Trophoblast cell (in vitro differentiated cells and primary cell): ENCODE results near the gene CASZ1.

Experiments used
- DNase-seq, 2 donors: peaks; one replicate each; pipeline ENCODE4 v3.0.0-alpha.2; 2016
- H2AFZ ChIP-seq: 2 replicates; pipeline ENCODE4 v1.6.1; 2013; ENCODE audit warnings: low read length, moderate library complexity, mild to moderate bottlenecking; ENCODE audit not compliant: insufficient read depth, poor library complexity
- H2AK5ac ChIP-seq: 2 replicates; pipeline ENCODE4 v1.6.1; 2013; ENCODE audit warnings: mild to moderate bottlenecking, low read length
- H2BK120ac ChIP-seq: 2 replicates; pipeline ENCODE4 v1.6.1; 2013; ENCODE audit warnings: low read length, mild to moderate bottlenecking, moderate library complexity; ENCODE audit not compliant: insufficient read depth, poor library complexity
- H2BK12ac ChIP-seq: 2 replicates; pipeline ENCODE4 v1.6.1; 2013; ENCODE audit warnings: mild to moderate bottlenecking, low read length, moderate library complexity
- H2BK5ac ChIP-seq: 2 replicates; pipeline ENCODE4 v1.6.1; 2013; ENCODE audit warnings: low read length, low read depth, moderate library complexity, mild to moderate bottlenecking; ENCODE audit not compliant: poor library complexity
- H3K14ac ChIP-seq: 2 replicates; pipeline ENCODE4 v1.6.1; 2013; ENCODE audit warnings: mild to moderate bottlenecking, low read length
- H3K18ac ChIP-seq: 2 replicates; pipeline ENCODE4 v1.6.1; 2013; ENCODE audit warnings: mild to moderate bottlenecking, low read length
- H3K23ac ChIP-seq: 2 replicates; pipeline ENCODE4 v1.6.1; 2013; ENCODE audit warnings: low read length
- H3K27ac ChIP-seq: 2 replicates; pipeline ENCODE4 v1.5.1; 2013; ENCODE audit warnings: low read depth, mild to moderate bottlenecking, inconsistent platforms, low read length, moderate library complexity
- H3K27me3 ChIP-seq: 2 replicates; pipeline ENCODE4 v1.6.1; 2013; ENCODE audit warnings: inconsistent platforms, mild to moderate bottlenecking, low read length, moderate library complexity; ENCODE audit not compliant: insufficient read depth
- H3K36me3 ChIP-seq, 2 experiments: 1 replicate in 1 of 2; 2 replicates in 1 of 2; pipeline ENCODE4 v1.6.1; 2013; ENCODE audit warnings: low read length in 2 of 2, mild to moderate bottlenecking in 2 of 2, moderate library complexity in 1 of 2; ENCODE audit not compliant: insufficient read depth in 2 of 2, control insufficient read depth in 1 of 2
- H3K4ac ChIP-seq: 2 replicates; pipeline ENCODE4 v1.6.1; 2013; ENCODE audit warnings: low read depth, mild to moderate bottlenecking, low read length, moderate library complexity
- H3K4me1 ChIP-seq, 2 experiments: 1 replicate in 1 of 2; 2 replicates in 1 of 2; pipeline ENCODE4 v1.6.1; 2013; ENCODE audit warnings: low read length in 2 of 2, mild to moderate bottlenecking in 2 of 2, moderate library complexity in 1 of 2; ENCODE audit not compliant: insufficient read depth in 2 of 2, control insufficient read depth in 1 of 2
- H3K4me2 ChIP-seq: 2 replicates; pipeline ENCODE4 v1.6.1; 2013; ENCODE audit warnings: inconsistent platforms, mild to moderate bottlenecking, low read length, moderate library complexity
- H3K4me3 ChIP-seq: 2 replicates; pipeline ENCODE4 v1.5.1; 2013; ENCODE audit warnings: mild to moderate bottlenecking, low read depth, low read length, inconsistent platforms
- H3K79me1 ChIP-seq: one replicate; pipeline ENCODE4 v1.6.1; 2013; ENCODE audit warnings: low read length
- H3K79me2 ChIP-seq: 2 replicates; pipeline ENCODE4 v1.6.1; 2013; ENCODE audit warnings: low read length, mild to moderate bottlenecking; ENCODE audit not compliant: control insufficient read depth, insufficient read depth, poor library complexity
- H3K9ac ChIP-seq: 2 replicates; pipeline ENCODE4 v1.6.1; 2013; ENCODE audit warnings: mild to moderate bottlenecking, low read length
- H3K9me3 ChIP-seq: 2 replicates; pipeline ENCODE4 v1.6.1; 2013; ENCODE audit warnings: low read depth, mild to moderate bottlenecking, control low read depth, inconsistent platforms, low read length; ENCODE audit not compliant: insufficient read depth
- H4K12ac ChIP-seq: 2 replicates; pipeline ENCODE4 v1.6.1; 2013; ENCODE audit warnings: low read depth, mild to moderate bottlenecking, low read length, moderate library complexity
- H4K8ac ChIP-seq: 2 replicates; pipeline ENCODE4 v1.6.1; 2013; ENCODE audit warnings: low read depth, mild to moderate bottlenecking, low read length, moderate library complexity
- H4K91ac ChIP-seq: one replicate; pipeline ENCODE4 v1.6.1; 2013; ENCODE audit warnings: low read depth, mild to moderate bottlenecking, low read length, moderate library complexity
- WGBS: extraction: QIAGEN DNeasy Blood & Tissue Kit; methylation state at CpG from one replicate; pipeline ENCODE4 v1.1.7; 2013; ENCODE audit warnings: missing lambda C conversion rate; ENCODE audit not compliant: insufficient read length, insufficient coverage; ENCODE audit errors: extremely low coverage; 5-methylcytosine and 5-hydroxymethylcytosine counted together

Gene CASZ1

DNA sequence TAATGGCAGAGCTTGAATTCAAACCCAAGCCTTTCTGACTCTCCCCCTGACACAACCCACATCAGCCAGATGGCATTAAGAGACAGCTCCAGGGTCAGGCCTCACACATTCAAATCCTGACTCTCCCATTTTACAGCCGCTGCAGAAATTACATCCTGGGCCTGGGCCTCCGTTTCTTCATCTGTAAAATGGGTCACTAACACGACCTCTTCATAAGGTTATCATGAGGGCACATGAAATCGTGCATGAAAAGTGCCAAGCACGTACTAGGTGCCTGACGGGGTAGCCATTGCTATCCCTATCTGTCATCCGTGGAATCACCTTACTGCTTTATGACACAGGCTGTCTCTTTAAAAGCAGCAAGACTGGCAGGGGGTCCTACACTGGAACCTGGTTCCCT is 19.8 kb upstream of the CASZ1 start:
- Histone ChIP-seq H3K4me2 (no peak overlapping the region), H3K36me3 (no peaks in the 10 kb centered on the region), H4K91ac (no peak overlapping the region), H3K9me3 (no peaks in the 10 kb centered on the region), H3K27me3 (no peaks in the 10 kb centered on the region), H3K9ac (no peak overlapping the region), H3K4me1 (no peaks in the 10 kb centered on the region), H2BK5ac (no peak overlapping the region), H3K18ac (no peak overlapping the region), H4K12ac (no peak overlapping the region), H2BK12ac (no peak overlapping the region), H4K8ac (no peak overlapping the region), H3K27ac (no peak overlapping the region), H3K14ac (no peak overlapping the region), H2AK5ac (no peak overlapping the region), H3K4me3 (no peak overlapping the region), H3K79me1 (no peaks in the 10 kb centered on the region), H2AFZ (no peak overlapping the region), H2BK120ac (no peak overlapping the region), H3K23ac (no peak overlapping the region), H3K4ac (no peak overlapping the region), H3K79me2 (no peaks in the 10 kb centered on the region)
- DNase-seq, result no peak
- no CpG with 5 or more reads among the region's 7 CpGs for WGBS

DNA sequence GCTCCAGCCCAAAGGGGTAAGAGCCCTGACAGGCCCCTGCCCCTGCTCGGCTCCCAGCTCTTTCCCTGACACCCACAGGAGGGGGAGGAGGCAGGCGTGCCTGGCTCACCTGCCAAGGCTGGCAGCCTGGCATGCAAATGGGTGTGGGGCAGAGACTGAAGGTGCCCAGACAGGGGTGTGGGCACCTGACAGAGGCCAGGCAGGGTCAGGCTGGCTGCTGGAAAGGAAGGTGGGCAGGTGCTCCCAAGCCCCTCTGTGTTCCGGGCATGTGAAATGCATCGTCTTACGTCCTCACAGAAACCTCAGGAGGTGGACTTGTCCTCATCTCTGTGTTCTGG is 19.4 kb upstream of the CASZ1 start:
- no peak overlapping the region for H3K18ac ChIP-seq
- H3K27me3 ChIP-seq, result no peaks in the 10 kb centered on the region
- no peak overlapping the region for H3K9ac ChIP-seq
- no peak overlapping the region for H3K27ac ChIP-seq
- H3K36me3 ChIP-seq, result no peaks in the 10 kb centered on the region
- H4K91ac ChIP-seq, result no peak overlapping the region
- H2BK5ac ChIP-seq, result no peak overlapping the region
- no peaks in the 10 kb centered on the region for H3K79me2 ChIP-seq
- no peak overlapping the region for H3K4me2 ChIP-seq
- no peak overlapping the region for H3K4ac ChIP-seq
- no peaks in the 10 kb centered on the region for H3K4me1 ChIP-seq
- no peaks in the 10 kb centered on the region for H3K79me1 ChIP-seq
- H2AFZ ChIP-seq, result no peak overlapping the region
- H2AK5ac ChIP-seq, result no peak overlapping the region
- no peak for DNase-seq
- H4K12ac ChIP-seq, result no peak overlapping the region
- no peak overlapping the region for H3K14ac ChIP-seq
- H3K9me3 ChIP-seq, result no peaks in the 10 kb centered on the region
- WGBS, result no CpG with 5 or more reads among the region's 5 CpGs
- no peak overlapping the region for H2BK120ac ChIP-seq
- H3K4me3 ChIP-seq, result no peak overlapping the region
- no peak overlapping the region for H2BK12ac ChIP-seq
- no peak overlapping the region for H4K8ac ChIP-seq
- H3K23ac ChIP-seq, result no peak overlapping the region

DNA sequence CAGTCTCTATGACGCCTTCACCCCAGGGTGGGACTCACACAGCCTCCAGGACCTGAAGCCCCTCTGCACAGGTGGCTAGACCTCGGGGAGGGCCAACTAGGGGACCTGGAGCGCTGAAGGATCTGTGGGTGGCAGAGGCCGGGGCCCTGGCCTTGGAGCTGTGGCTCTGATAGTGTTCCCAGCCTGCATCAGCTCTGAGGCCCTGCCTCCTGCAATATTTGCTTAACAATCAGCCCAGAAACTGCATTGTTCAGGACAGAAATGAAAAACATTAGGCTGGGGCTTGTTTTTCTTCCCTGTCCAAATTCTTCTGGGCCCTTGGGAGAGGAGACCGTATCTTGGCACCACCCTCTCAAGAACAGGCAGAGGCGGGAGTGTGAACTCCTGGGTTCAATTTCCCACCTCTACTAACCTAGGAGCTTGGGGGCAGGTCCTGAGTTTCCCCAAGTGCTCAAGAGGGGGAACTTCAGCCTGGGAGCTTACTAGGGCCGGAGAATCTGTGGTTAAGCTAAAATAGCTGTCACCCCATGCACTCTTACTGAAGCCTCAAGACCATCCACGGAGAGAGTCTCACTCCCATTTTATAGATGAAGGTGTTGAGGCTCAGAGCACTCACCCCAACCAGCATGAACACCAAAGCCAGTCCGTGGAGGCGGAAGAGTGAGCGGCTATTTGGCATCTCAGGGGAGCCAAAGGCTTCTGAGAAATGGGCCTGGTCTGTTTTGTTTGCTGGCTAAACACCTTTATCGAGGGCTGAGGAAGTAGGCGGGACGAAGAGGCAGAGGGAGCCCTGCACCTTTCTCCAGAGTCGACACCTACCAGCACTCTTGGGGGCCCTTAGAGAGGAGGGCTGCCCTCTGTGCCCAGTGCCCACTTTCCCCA is 18.8 kb upstream of the CASZ1 start:
- Histone ChIP-seq H3K4me1 (no peaks in the 10 kb centered on the region), H3K18ac (no peak overlapping the region), H3K4me3 (no peak overlapping the region), H3K4ac (no peak overlapping the region), H3K23ac (no peak overlapping the region), H3K79me2 (no peaks in the 10 kb centered on the region), H2BK5ac (no peak overlapping the region), H4K12ac (no peak overlapping the region), H3K27me3 (no peaks in the 10 kb centered on the region), H3K36me3 (no peaks in the 10 kb centered on the region), H3K27ac (no peak overlapping the region), H2AFZ (no peak overlapping the region), H3K14ac (no peak overlapping the region), H2AK5ac (no peak overlapping the region), H2BK12ac (no peak overlapping the region), H3K9me3 (no peaks in the 10 kb centered on the region), H3K79me1 (no peaks in the 10 kb centered on the region), H4K91ac (no peak overlapping the region), H4K8ac (no peak overlapping the region), H3K4me2 (no peak overlapping the region), H2BK120ac (no peak overlapping the region), H3K9ac (no peak overlapping the region)
- no peak for DNase-seq
- no CpG with 5 or more reads among the region's 15 CpGs for WGBS

DNA sequence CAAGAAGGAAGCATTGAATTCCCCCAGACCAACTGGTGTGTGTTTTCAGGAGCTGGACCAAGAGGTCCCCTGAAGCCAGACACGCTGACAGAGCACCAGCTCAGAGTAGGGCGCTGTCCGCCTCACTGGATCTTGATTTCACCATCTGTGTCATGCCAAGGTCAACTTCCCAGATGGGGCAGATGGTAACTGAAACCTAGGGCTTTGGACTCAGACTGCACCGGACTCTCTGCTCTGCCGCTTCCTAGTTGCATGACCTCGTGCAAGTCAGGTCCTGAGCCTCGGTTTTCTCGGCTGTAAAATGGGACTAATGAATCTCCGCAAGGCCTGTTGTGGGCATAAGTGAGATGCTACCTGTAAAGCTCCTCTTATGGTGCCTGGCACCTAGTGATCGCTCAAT is 17.9 kb upstream of the CASZ1 start:
- no peak overlapping the region for H4K91ac ChIP-seq
- H2BK12ac ChIP-seq, result no peak overlapping the region
- no peaks in the 10 kb centered on the region for H3K79me1 ChIP-seq
- no peaks in the 10 kb centered on the region for H3K27me3 ChIP-seq
- no peaks in the 10 kb centered on the region for H3K79me2 ChIP-seq
- no peak overlapping the region for H4K8ac ChIP-seq
- H3K27ac ChIP-seq, result no peak overlapping the region
- no peak overlapping the region for H2BK120ac ChIP-seq
- H3K4me3 ChIP-seq, result no peak overlapping the region
- no peaks in the 10 kb centered on the region for H3K36me3 ChIP-seq
- no peak for DNase-seq
- H3K18ac ChIP-seq, result no peak overlapping the region
- no peaks in the 10 kb centered on the region for H3K9me3 ChIP-seq
- no peak overlapping the region for H3K4ac ChIP-seq
- no peak overlapping the region for H4K12ac ChIP-seq
- no peak overlapping the region for H2AK5ac ChIP-seq
- H2AFZ ChIP-seq, result no peak overlapping the region
- H3K23ac ChIP-seq, result no peak overlapping the region
- H3K14ac ChIP-seq, result no peak overlapping the region
- no peak overlapping the region for H2BK5ac ChIP-seq
- WGBS, result no CpG with 5 or more reads among the region's 10 CpGs
- H3K9ac ChIP-seq, result no peak overlapping the region
- H3K4me2 ChIP-seq, result no peak overlapping the region
- no peaks in the 10 kb centered on the region for H3K4me1 ChIP-seq
